HG02763 (cell line): ENCODE data around the gene NFKBIB.

Experiments
- ATAC-seq: cut with Tn5 transposase; IDR thresholded peaks from one replicate; pipeline ENCODE4 v1.9.1; 2021; ENCODE audit warnings: mild to moderate bottlenecking, moderate library complexity; ENCODE audit not compliant: unreplicated experiment

The NFKBIB gene

DNA sequence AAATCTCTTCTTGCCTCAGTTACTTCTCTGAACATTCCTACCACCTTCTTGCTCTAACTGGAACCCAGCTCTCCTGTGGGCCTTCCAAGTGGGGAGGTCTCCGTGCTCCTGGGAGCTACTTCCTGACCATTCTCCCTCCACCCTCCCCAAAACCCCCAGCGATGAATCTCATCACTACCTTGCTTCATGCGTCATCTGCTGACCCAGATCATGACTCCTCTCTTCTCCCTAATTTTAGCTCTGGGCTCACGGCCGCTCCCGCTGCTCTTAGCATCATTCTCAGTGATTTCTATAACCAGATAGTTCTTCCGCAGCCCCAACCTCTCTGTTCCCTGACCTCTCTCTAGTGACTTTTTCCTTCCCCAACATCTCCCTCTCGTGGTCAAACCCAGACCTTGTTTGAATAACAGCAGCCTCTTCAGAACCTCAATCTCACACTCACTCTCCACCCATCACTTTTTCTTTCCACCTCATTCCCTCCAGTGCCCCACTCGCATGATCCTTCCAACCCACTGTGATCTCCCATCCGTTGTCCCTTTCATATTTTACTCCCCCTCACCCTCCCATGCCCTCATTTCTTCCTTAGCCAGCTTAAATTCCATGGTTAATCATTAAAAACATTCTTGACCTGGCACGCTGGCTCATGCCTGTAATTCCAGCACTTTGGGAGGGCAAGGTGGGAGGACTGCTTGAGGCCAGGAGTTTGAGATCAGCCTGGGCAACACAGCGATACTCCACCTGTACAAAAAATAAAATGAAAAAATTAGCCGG lies 52.8 kb downstream of the NFKBIB start:
- ATAC-seq = no peak

DNA sequence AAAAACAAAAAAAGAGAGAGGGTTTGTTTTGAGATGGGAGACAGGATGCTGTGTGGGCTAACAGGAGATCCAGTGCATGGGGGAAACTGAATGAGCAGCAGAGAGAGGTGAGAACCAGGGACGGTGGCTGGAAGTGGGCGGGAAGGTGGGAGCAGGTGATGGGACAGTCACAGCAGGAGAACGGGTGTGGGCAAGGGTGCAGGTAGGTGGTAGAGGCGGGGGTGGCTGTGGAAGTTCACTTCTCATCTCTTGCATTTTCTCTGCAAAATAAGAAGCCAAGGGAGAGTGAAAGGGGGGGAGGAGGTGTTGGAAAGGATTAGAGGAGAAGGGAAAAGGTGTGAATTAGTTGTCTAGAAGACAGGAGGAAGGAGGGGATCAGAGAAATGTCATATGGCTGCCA lies 53.9 kb downstream of the NFKBIB start:
- ATAC-seq = no peak

- no peak for ATAC-seq
Observed at GRCh38 chr19:38956264-38956663, 56.5 kb downstream of the NFKBIB start.

- no peak for ATAC-seq
Observed at GRCh38 chr19:38958301-38958700, 58.5 kb downstream of the NFKBIB start.
